ENCODE results near the gene GK2. TPM values are rescaled to one million over a fixed set of nuclear protein-coding genes. Genes with fewer than 3 reads are reported as not detected.

The GK2 gene
- total RNA-seq, 1 donor from 2014 or later: not detected

GRCh38 chr4:79385641-79386040 lies 22.4 kb downstream of the GK2 start:
- DNase-seq (ENCODE audit: low spot score): no peak

GRCh38 chr4:79381161-79381560 lies 26.9 kb downstream of the GK2 start:
- no peak for DNase-seq (ENCODE audit: low spot score)

- DNase-seq (ENCODE audit: low spot score): no peak
Measured at GRCh38 chr4:79370026-79370425, 38.0 kb downstream of the GK2 start.

- no peak for DNase-seq (ENCODE audit: low spot score)
Measured at GRCh38 chr4:79367096-79367495, 40.9 kb downstream of the GK2 start.

- no peak for DNase-seq (ENCODE audit: low spot score)
Measured at GRCh38 chr4:79366422-79366821, 41.6 kb downstream of the GK2 start.

GRCh38 chr4:79364061-79364460 lies 44.0 kb downstream of the GK2 start:
- DNase-seq (ENCODE audit: low spot score): no peak

- DNase-seq (ENCODE audit: low spot score): no peak
Measured at GRCh38 chr4:79362626-79363025, 45.4 kb downstream of the GK2 start.

- DNase-seq (ENCODE audit: low spot score): no peak
Measured at GRCh38 chr4:79360006-79360405, 48.0 kb downstream of the GK2 start.

- DNase-seq (ENCODE audit: low spot score): no peak
Measured at GRCh38 chr4:79358438-79358837, 49.6 kb downstream of the GK2 start.

GRCh38 chr4:79357365-79357764 lies 50.7 kb downstream of the GK2 start:
- no peak for DNase-seq (ENCODE audit: low spot score)

Other genes starting within 250 kb of the GK2 start
- not detected for gene NAA11, start 82.2 kb downstream of the GK2 start, total RNA-seq